ENCODE measurements around the gene NKX1-1.

- TF ChIP-seq CTCF (IDR thresholded peaks at IDR 0.05), result no peak
- TF ChIP-seq POLR2AphosphoS5 (IDR thresholded peaks at IDR 0.05), result no peak
- TF ChIP-seq POLR2A (IDR thresholded peaks at IDR 0.05), result no peak
- TF ChIP-seq EP300 (IDR thresholded peaks at IDR 0.05), result no peak
Measured at GRCh38 chr4:1374706-1375045, 31.6 kb downstream of the NKX1-1 start.

Measured in gastroesophageal sphincter (tissue), 3 donors.